ENCODE measurements around the gene GABARAP.
"Not testable (repeated sequence)": the region's sequence is repeated elsewhere in the genome, so short reads cannot be mapped to it uniquely, and the experiment has no call there.

GABARAP gene

DNA sequence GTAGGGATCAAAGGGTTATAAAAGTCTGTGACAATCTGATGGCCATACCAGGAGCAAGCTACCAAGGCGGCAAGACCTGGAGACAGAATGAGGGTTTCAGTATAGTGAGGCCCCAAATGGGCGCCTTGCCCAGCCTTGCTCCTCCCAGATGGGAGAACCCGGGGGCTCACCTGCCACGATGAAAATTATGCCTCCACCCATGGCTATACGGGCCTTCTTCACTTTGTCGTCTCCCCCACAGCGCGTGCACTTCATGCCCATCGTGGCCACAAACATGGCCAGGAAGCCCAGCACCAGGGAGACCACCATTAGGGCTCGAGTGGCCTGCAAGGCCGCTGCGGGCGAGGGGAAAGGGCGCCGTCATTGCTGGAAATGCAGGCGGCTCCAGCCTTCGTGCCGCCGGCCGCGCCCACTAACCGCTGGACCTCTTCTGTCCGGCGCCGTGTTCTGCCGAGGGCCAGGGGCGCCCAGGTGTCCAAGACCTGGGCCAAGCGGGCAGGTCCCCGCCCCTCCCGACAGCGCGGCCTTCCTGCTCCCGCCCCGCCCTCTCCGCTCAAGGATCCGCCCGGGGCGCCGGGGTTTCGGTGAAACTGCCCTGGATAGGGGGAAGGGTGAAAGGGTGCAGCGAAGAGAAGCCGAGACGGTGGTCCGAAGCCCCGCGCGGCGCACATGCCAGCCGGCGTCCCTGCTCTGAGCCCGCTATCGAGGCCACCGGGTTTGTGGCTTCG, 18.6 kb upstream of the GABARAP start:
- DNase-seq, result peak; percentile 42

DNA sequence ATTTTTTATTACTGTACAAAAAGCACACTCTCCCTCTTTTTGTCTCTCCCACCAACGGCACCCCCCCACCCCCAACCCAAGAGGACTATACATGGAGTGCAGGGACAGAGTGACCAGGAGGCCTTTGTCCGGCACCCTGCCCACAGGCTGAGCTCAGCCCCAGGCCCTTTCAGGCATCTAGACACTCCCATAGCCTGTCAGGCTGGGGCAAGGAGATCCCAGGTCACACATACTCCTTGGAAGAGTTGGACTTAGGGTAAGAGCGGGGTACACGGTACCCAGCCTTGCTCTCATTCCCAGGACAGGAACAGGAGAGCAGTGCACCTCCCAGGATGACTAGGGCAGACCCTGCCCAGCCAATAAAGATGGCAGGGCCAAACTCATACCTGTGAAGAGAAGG, 17.9 kb upstream of the GABARAP start:
- no peak for DNase-seq

DNA sequence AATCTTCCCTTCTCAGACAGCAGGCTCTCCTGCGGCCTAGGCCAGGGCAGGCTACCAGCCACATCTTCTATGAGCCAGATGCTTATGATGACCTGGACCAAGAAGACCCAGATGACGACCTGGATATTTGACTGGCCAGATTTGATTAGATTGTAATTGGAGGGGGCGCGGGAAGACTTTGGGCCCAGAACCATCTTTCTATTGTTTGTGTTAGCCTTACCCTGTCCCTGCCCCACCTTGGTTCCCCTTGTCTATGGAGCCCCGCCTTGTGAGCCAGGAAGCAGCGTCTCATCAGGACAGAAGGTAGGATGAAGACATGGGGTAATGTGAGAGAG, 17.3 kb upstream of the GABARAP start:
- no peak for DNase-seq

DNA sequence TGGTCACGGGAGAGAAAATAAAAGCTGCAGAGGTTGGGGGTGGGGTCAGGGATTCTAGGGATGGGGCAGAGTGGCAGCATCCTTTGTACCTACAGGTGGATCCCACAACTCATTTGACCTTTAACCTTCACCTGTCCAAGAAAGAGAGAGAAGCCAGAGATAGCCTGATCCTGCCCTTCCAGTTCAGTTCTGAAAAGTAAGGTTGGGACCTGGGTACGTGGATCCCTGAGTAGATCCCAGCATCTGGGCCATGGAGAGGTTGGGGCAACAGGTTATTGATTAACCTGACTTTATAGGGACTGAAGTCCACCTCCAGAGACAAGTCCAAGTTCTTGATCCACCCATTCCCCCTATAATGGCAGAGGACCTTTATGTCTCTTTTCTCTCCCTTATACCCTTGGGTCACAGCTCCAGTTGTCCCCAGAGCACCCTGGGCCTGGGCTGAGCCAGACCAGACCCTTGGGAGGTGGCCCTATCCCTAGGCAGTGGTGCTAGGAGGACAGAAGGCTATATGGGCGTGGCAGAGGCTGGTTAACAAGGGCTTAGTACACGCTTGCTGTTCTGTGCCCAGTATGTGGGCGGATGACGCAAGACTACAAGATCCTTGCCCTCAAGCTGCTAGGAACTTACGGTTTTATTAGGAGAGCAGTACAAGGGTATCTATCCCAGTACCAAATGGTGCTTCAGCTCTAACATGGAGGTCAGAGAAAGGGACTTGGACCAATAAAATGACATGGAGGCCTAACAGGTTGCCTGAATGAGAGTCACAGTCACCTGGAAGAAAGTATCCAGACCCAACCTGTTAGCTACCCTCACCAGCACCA, 16.7 kb upstream of the GABARAP start:
- DNase-seq, result no peak

DNA sequence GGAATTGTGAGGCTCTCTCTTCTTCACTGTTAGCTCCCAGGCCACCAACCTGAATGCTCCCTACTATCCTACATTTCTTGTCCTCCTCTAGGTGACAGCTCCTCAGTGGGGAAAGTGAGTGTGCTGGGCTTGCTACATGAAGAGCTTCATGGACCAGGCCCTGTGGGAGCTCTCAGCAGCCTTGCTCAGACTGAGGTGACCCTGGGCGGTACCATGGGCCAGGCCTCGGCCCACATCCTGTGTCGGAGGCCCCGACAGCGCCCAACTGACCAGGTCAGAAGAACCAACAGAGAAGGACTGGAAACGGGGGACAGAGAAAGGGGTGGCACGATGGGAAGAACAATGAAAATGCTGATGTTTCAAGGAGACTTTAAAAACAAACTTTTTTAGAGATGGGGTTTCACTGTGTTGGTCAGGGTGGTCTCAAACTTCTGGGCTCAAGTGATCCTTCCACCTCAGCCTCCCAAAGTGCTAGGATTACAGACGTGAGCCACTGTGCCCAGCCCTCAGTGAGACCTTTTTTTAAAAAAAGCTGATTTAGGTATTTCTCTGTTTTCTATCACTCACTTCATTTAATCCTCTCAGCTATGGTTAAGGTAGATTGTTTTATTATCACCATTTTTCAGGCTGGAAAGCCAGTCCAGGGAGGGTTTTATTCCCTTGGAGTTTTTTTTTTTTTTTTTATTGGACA, 14.7 kb upstream of the GABARAP start:
- DNase-seq, result no peak

DNA sequence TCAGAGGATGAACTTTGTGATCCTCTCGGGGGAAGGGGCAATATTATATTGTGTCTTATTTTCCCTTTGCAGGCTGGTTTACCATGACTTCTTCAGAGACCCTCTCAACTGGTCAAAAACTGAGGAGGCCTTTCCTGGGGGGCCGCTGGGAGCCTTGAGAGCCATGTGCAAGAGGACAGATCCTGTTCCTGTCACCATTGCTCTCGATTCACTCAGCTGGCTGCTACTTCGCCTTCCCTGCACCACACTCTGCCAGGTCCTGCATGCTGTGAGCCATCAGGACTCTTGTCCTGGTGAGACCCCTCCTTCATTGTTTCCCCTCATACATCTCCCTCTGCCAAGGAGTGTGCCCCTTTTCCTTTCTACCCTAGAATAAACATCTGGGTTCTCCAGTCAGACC, 12.3 kb upstream of the GABARAP start:
- no peak for DNase-seq

DNA sequence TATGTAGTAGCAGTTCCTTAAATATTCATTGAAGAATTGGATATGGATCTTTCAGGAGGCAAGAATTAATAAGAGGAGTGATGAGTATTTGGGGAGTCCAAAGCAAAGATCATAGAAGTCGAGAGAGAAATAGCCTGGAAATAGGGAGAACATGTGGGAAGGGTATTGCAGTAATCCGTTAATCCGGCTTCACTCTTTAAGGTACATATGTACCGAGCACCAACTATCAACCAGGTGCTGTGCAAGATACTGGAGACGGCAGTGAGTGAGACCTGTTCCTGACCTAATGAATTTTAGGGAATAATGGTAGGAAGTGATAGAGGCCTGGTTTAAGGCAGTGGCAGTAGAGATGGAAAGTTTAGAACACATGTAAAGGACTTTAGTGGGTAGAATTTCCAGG, 10.8 kb upstream of the GABARAP start:
- DNase-seq, result no peak

DNA sequence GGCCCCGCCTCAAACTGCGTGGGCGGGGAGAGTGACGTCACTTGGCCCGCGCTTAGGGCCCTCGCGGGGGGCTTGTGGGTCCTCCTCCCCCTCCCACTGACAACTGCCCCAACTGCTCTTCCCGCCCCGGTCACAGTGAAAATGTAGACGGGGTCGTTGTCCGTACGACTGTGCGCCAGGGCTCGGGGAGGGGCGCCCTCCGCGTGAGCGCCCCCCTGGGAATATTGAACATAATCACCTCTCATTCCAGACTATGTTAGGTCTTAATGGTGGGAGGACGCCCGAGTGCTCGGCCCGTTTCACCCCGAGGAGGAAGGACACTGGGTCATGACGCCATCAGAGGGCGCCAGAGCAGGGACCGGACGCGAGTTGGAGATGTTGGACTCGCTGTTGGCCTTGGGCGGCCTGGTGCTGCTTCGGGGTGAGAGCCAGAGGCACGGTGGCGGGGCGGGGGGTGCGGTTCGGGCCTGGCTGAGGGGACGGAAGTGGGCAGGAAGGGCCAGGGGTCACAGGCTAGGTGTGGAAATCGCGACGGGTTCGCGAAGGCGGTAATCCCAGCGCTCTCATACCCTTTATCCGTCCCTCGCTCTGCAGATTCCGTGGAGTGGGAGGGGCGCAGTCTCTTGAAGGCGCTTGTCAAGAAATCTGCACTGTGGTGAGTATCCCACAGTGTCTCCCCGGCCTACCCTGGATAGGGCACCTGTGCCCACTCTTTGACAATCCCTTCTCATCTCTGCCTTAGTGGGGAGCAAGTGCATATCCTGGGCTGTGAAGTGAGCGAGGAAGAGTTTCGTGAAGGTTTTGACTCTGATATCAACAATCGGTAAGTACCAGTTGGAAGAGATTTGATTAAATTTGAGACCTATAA, 10.2 kb upstream of the GABARAP start, which contains the start of gene ELP5:
ELP5 (plus strand) TSS at position 40 of the 868 bp plus-strand sequence; CDS start at position 376, 336 bp downstream.
- peak; percentile 90 for DNase-seq

DNA sequence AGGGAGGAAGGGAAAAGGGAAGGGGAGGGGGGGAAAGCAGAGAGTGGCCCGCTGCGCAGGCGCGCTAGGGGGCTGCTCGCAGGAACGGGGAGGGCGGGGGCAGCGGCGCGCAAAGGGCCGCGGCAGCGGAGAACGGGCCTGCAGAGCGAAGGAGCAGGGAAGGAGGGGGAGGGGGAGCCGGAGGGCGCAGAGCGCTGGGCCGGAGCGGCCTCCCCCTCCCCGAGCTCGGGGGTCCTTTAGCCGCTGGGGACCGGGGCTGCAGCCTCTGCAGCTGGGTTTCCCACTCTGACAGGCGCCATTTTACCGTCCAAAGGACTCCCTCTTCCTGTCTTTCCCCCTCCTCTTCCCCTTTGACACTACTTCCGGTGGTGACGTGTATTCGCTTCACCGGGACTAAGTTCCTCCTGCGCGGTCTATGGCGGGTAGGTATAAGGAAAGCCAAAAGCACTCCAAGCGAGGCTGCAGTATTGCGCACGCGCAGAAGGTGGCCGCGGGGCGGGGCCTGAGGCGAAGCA, 9.5 kb upstream of the GABARAP start, which contains the start of gene CTDNEP1:
CTDNEP1 (minus strand) TSS at position 74 of the 515 bp plus-strand sequence. CDS start 438 bp downstream, outside the sequence.
- DNase-seq, result peak; percentile 99

DNA sequence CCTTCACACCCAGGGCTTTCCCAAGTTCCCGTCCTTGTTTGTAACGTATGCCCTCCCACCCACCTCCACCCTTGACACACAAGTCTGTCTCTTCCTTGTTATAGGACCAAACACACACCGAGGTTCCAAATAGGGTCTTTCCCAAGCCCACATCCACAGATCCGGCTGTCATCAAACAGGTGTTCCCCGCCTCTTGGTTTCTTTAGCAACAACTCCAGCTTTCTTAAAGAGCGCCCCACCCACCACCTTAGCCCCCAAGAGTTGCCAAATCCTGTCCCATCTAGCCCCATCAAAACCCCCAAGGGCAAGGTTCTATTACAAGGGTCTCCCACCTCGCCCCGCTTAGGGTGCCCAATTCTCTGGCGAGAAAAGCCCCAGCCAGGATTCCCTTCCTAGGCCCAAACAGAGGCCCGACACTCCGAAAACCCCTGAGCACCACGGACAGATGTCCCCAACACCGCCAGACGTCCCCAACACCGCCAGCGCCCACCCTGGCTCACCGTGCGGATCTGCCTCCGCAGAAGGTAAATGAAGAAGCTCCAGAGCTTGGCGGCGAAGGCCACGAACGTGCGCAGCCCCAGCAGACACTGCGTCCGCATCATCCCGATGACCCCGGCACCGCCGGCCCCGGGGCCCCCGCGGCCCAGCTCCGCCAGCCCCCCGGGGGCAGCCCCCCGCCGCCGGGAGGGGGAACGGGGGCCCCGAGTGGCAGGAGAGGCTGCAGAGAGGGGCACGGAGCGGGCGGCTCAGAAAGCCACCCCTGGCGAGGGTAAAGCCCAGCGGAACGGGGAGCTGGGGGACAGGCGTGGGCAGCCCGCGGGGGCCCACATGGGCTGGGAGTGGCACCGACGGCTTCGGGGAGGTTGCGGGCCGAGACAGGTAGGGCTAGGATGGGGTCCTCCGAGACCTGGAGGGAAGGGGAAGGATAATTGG, 8.7 kb upstream of the GABARAP start:
- peak; percentile 75 for DNase-seq

DNA sequence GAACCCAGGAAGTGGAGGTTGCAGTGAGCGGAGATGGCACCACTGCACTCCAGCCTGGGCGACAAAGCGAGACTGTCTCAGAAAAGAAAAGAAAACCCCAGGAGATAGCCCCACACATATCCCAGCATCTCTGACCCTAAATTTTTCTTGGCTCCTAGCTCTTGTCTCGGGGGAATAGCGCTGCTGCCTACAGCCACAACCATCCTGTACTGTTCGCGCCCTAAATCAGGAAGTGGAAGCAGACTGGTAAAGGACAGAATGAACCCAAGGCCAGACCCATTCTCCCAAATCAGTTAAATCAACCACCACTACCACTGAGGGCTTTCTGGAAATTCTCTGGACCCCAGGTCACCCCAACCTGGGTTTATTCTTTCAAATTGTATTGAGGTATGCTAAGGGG, 7.6 kb upstream of the GABARAP start:
- DNase-seq, result no peak

DNA sequence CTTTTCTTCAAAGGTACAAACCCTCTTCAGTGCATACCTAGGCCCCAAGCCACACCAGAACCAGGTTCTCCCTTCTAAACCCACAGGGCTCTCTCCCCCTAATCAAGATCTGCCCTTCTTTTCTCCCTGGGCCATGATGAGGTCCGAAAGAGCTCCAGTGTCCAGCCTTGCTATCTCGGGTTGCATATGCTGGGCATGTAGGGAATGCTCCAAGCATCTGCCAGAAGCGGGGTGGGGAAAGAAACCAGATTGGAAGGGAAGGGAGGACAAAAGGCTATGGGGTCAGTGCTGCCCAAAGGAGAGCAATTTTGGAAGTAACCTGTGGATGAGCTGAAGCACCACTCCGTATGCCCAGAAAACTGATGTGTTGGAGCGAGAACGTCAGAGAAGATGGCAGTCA, 7.0 kb upstream of the GABARAP start:
- DNase-seq, result no peak

DNA sequence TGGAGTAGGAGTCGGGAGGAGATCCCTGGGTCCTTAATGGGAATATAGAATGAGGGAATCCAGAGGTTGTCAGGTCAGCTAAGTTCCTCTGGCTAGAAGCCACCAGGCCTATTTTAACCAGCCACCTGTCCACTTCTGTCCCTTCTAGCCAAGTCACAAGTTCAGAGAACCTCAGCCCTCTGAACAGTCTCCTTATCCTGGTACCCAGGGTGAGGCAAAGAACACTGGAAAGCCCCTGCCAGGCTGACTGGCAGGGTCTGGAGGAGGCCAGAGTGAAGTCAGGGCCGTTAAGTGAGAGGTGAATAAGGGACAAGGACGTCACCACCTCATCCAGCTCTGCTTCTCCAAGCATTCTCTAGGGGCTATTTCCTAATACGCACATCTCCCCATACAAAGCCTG, 6.5 kb upstream of the GABARAP start:
- DNase-seq, result no peak

DNA sequence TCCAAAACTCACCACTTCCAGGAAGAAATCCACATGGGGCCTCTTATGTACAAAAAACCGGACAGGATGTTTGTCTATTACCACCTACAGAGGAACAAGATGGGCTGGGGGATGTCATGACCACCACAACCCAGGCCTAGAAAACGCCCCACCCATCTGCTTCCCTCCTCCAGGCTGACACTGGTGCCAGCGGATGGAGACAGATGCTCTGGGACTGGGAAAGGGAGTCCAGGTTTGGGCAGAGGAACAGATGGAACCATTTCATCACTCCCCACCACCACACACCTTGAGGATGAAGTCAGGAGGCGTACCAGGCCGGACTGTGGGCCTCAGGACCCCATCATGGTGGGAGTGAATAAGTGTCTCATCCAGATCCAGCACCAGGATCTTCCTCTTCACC, 4.5 kb upstream of the GABARAP start:
- no peak for DNase-seq

DNA sequence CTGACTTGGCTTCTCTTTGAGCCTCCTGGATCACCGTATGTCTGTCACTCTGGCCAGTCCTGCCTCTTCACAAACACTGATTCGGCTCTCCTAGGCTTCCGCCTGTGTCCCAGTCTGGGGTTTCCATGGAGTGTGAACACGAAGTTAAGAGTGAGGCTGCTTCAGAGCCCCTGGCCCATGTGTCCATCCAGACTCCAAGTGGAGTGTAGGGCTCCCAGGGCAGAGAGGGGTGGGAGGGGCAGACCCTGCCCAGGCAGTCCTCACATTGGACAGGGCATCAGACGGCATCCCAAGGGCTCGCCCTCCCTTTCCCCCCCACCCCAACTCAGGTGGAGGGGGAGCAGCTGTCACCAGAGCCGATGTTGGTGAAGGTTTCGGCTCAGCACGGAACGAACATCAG, 1.6 kb upstream of the GABARAP start:
- DNase-seq, result not testable (repeated sequence)

DNA sequence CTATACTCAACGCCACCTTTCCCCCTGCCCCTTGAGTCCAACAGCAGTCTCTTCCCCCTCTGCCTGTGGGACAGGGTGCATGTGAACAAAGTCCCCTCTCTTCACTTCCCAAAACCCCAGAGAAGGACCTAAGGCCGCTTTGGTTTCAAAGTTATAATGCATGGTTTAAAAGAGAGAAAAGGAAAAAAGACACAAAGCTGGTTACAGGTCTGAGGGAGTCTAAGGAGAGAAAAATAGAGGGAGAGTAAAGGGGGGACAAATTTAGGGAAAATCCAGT, 1.1 kb upstream of the GABARAP start:
- no peak for DNase-seq

DNA sequence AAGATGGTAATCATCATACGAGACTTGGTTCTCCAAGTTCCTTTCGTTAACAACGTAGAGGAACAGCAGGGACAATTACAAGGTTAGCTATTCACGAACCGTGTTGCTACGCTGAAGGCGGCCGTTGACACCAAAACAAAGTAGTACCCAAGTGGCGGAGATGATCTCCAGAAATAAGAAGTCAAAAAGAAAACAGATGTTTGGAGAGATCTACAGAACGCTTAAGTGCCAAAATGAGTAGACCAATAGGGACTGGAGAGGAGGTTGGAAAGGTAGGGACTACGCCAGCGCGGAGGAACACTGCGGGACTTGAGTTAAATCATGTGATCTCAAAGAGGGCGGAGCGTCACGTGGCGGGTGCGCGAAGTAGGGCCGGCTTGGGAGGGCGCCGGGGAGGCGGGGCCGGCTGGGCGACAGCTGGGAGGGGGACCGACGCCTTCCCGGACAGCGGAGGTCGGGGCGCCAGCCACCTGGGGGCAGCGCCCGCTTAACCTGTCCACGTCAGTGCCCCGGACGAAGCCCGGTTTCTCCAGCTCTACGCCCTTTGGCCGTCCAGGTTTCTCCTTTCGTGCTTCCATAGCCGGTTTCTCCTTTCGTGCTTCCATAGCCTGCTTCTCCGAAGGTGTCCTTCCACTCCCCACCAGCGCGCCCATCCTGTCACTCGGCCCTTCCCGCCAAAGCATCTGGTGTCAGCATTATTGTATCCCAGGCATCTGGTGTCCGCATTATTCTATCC, 636 bp upstream of the GABARAP start:
- DNase-seq, result peak; percentile 95

DNA sequence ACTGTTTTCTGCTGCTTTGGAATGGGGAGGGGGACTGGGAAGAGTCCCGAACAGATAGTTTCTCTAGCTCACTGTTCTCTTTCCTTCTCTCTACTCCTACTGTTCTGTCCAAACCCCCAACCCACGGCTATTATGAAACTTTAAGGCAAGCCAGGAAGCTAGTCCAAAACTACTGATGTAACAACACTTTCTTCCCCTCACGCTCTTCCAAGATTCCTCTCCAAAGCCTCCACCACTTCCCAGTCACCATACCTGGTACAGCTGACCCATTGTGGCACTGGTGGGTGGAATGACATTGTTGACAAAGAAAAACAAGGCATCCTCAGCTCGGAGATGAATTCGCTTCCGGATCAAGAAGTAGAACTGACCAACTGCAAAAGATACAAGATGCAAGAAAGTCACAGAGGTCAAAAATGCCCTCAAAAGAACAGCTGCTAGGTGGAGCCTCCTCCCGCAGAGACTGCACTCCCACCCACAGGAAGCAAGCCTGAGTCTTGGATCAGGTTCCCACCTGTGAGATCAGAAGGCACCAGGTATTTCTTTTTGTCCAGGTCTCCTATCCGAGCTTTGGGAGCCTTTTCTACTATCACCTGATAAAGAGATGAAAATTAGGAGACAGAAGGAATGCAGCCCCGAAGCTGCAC, 1.0 kb downstream of the GABARAP start:
- no peak for DNase-seq

DNA sequence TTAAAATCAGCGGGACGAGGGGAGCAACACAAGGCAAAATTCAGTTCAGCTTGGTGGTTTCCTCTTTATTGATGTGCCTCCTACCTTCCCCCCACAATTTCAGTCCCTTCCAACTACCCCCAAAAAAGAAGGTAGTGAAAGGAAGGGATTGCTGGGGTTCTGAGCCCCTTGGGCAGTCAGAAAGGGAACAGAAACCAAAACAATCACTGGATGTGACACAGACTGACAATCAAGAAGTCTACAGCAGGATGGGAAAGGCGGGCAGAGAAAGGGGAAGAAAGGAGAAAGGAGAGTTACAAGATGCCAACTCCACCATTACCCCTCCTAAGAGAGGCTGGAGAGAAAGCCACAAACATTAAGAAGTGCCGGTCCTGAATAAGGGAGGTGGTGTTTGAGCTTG, 1.9 kb downstream of the GABARAP start:
- no peak for DNase-seq

All from CD4-positive, alpha-beta T cell treated with Interleukin-10 for 1 hour (primary cell).